Smooth muscle cell of the brain vasculature (primary cell): ENCODE measurements around the gene RNF224.
"Not testable (repeated sequence)": the region's sequence is repeated elsewhere in the genome, so short reads cannot be mapped to it uniquely, and the experiment has no call there.

Experiments
- DNase-seq: peaks from one replicate; pipeline ENCODE4 v3.0.0-alpha.2; 2012; ENCODE audit warnings: low read depth, low spot score

Gene RNF224

GRCh38 chr9:137240841-137241489, 13.7 kb downstream of the RNF224 start, which contains the start of gene TUBB4B:
Gene TUBB4B, plus strand, starts transcription at chr9:137241287. Its CDS starts 74 bp downstream, at chr9:137241361.
- DNase-seq = peak; percentile 100

- no peak for DNase-seq
Observed at GRCh38 chr9:137241490-137242268, 14.4 kb downstream of the RNF224 start.

GRCh38 chr9:137242269-137243203, 15.2 kb downstream of the RNF224 start:
- no peak for DNase-seq

GRCh38 chr9:137243266-137243625, 15.9 kb downstream of the RNF224 start:
- DNase-seq = not testable (repeated sequence)

- no peak for DNase-seq
Observed at GRCh38 chr9:137243626-137244485, 16.6 kb downstream of the RNF224 start.

- no peak for DNase-seq
Observed at GRCh38 chr9:137244486-137245449, 17.5 kb downstream of the RNF224 start.

- DNase-seq = no peak
Observed at GRCh38 chr9:137245450-137246421, 18.4 kb downstream of the RNF224 start.

GRCh38 chr9:137247135-137247915, 20.0 kb downstream of the RNF224 start:
- DNase-seq = no peak

GRCh38 chr9:137247916-137248175, 20.5 kb downstream of the RNF224 start:
- DNase-seq = no peak

GRCh38 chr9:137250329-137251193, 23.3 kb downstream of the RNF224 start:
- no peak for DNase-seq

GRCh38 chr9:137251194-137251461, 23.8 kb downstream of the RNF224 start, which contains the start of gene STPG3:
Gene STPG3, plus strand, starts transcription at chr9:137251286. Its CDS starts 1 bp downstream, at chr9:137251287.
- no peak for DNase-seq

- DNase-seq = no peak
Observed at GRCh38 chr9:137251490-137252268, 24.4 kb downstream of the RNF224 start.

- DNase-seq = no peak
Observed at GRCh38 chr9:137252555-137253506, 25.5 kb downstream of the RNF224 start.

- no peak for DNase-seq
Observed at GRCh38 chr9:137253717-137254623, 26.7 kb downstream of the RNF224 start.
